NCI-H82 treated with DMSO at 0.1 percent for 48 hours (cell line): ENCODE data around the gene ACTL7A.
"Not testable (repeated sequence)": the region's sequence is repeated elsewhere in the genome, so short reads cannot be mapped to it uniquely, and the experiment has no call there.

Source experiments
- DNase-seq: peaks from one replicate; lab custom pipeline; 2025; ENCODE audit not compliant: unreplicated experiment; lab: John Stamatoyannopoulos, UW

Gene ACTL7A

GRCh38 chr9:108874058-108874788 is 12.2 kb downstream of the ACTL7A start:
- DNase-seq, result no peak

GRCh38 chr9:108876425-108876824 is 14.4 kb downstream of the ACTL7A start:
- DNase-seq, result no peak

- DNase-seq, result no peak
Observed at GRCh38 chr9:108877524-108877923, 15.5 kb downstream of the ACTL7A start.

DNA sequence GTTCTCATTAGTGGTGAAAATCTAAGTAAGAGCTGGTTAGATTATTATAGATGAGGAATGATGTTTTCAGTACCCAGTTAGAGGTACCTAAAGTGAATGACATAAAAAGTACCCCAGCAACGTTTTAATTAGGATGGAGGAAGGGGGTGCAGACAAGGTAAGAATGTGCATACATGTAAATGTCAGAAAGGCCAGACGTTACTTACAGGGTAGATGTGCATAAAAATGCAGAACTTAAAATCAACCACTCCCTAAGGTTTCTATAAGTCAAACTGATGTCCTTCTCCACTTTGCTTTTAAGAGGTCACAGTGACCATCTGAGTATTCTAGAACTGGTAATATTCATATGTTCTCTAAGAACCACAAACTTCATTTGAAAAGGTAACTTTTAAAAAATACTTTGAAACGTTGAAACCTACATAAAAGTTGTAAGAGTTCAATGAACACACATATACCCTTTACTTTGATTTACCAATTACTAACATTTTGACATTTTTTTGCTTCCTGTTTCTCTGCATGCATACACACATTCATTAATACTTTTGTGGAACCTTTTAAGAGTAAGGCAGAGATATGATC is 18.8 kb downstream of the ACTL7A start:
- DNase-seq, result no peak

DNA sequence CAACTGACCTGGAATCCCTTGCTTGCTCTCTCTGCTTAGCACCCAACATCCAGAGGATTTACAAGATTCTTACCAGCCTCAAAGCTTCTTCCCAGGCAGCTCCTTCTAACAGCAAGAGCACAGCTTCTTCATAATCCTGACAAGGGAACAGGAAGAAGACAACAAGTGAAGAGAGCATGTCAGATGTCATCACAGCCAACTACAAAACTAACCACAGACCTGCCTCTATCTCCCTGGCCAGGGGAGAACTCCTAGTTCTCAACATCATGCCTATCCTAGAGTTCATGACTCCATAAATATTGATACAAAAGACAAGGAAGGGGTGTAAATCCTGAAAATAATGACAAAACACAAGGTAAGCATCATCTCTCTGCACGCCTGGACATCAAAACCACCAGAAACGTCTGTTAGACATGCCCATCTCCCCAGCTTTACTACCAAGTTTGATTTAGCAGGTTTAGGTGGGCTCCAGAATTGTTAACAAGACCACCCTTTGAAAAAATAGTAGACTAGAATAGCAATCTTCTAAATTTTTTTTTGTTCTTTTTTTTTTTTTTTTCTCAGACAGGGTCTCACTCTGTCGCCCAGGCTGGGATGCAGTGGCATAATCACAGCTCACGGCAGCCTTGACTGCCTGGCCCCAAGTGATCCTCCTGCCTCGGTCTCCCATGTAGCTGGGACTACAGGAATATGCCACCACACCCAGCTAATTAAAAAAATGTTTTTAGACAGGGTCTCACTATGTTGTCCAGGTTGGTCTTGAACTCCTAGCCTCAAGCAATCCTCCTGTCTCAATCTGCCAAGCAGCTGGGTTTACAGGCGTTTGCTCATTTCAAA is 20.2 kb downstream of the ACTL7A start:
- no peak for DNase-seq

- no peak for DNase-seq
Observed at GRCh38 chr9:108883085-108883484, 21.0 kb downstream of the ACTL7A start.

GRCh38 chr9:108884701-108885100 is 22.6 kb downstream of the ACTL7A start:
- no peak for DNase-seq

GRCh38 chr9:108885643-108886348 is 23.7 kb downstream of the ACTL7A start:
- peak; percentile 27 for DNase-seq

DNA sequence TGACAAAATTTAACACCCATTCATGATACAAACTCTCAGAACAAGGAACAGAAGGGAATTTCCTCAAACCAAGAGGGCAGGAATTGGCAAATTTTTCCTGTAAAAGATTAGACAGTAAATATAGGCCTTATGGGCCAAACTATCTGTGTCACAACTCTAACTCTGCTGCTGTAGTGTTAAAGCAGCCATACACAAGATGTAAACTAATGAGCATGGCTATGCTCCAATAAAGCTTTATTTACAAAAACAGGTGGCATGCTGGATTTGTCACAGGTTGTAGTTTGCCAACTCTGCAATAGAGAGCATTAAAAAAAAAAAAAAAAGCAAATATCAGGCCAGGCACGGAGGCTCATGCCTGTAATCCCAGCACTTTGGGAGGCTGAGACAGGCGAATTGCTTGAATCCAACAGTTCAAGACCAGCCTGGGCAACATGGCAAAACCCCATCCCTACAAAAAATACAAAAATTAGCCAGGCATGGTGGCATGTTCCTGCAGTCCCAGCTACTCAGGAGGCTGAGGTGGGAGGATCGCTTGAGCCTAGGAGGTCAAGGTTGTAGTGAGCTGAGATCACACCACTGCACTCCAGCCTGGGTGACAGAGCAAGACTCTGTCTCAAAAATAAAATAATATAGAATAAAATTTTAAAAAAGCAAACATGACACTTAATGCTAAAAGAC is 24.7 kb downstream of the ACTL7A start:
- not testable (repeated sequence) for DNase-seq

- no peak for DNase-seq
Observed at GRCh38 chr9:108889649-108890067, 27.6 kb downstream of the ACTL7A start.

DNA sequence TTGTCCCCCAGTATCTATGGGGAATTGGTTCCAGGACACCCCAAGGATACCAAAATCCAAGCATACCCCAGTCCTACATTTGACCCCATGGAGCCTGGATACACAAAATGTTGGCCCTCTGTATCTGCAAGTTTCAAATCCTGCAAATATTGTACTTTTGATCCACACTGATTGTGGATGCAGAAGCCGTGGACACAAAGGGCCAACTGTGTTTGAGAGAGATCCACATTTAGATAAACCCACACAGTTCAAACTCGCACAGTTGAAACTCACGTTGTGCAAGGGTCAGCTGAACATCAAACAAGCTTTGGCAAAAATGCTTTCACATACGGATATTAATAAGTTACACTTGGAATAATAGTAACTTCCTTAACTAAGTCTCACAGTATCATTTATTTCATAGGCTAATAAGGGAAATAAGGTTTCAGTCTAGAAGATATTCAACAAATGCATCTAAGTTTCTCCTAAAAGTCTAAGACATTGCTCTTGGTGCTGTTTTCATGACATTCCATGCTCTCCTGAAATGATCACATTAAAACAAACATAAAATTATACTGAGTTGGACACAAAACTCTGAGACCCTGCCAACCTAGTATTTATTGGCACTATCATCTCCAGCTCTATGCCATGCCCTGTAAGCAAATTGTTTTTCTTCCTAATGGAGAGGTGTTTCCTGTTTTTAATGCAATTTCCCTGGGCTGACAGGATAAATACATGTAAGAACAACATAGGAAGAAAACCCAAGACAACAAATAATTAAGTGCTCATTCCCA is 32.3 kb downstream of the ACTL7A start:
- no peak for DNase-seq

GRCh38 chr9:108897324-108898096 is 35.4 kb downstream of the ACTL7A start:
- no peak for DNase-seq

GRCh38 chr9:108899023-108899695 is 37.1 kb downstream of the ACTL7A start:
- DNase-seq, result not testable (repeated sequence)

DNA sequence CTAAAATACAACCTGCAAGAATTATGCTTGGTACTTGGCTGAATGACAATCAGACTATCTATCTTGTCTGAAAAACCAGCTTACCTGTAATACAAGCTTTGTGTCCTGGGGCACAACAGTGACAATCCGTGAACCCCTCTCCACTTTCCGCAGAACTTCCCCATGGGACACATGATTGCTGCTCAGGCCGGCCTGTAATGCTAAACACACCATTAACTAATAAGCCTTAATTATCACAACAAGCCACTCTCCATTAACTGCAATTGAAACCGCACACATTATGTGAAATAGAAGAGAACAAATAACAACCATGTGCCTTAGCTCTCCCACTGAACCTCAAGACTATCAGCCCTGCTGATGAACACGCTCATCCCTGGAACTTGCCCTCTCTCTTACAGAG is 38.1 kb downstream of the ACTL7A start:
- no peak for DNase-seq

- no peak for DNase-seq
Observed at GRCh38 chr9:108903420-108904103, 41.5 kb downstream of the ACTL7A start.

GRCh38 chr9:108904161-108904560 is 42.1 kb downstream of the ACTL7A start:
- DNase-seq, result no peak

GRCh38 chr9:108905494-108905893 is 43.4 kb downstream of the ACTL7A start:
- DNase-seq, result no peak

DNA sequence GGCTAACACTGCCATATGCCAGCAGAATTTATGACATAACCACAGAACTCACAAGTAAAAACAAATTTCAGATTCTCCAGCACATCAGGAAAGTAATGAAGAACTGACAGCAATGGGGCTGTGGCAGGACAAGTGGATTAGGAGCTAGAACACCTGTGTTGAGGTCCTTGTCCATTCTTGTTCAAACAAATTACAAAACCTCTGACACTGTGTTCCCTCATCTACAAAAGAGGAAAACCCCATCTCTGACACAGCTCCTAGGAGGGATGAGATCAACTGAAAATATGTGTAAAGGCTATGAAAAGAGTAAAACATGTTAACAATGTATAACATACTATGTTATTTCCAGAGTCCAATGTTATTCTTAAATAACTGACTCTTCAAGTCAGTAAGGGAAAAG is 48.3 kb downstream of the ACTL7A start:
- no peak for DNase-seq
